DMS153 treated with DMSO at 0.1 percent for 48 hours (cell line): Measurements from ENCODE around the gene TAP2.
"Not testable (repeated sequence)": the region's sequence is repeated elsewhere in the genome, so short reads cannot be mapped to it uniquely, and the experiment has no call there.

Experiments used
- DNase-seq: peaks from one replicate; lab custom pipeline; 2025; ENCODE audit not compliant: unreplicated experiment; lab: John Stamatoyannopoulos, UW

Gene TAP2

GRCh38 chr6:32838114-32838958, at the start of gene TAP2:
TSS of gene TAP2 (minus strand) at chr6:32838739. CDS start at chr6:32838233, 506 bp downstream.
- DNase-seq: peak; percentile 77

GRCh38 chr6:32887616-32888015, 49.1 kb upstream of the TAP2 start:
- no peak for DNase-seq

GRCh38 chr6:32886681-32887383, 48.3 kb upstream of the TAP2 start:
- DNase-seq: no peak

GRCh38 chr6:32885698-32886286, 47.3 kb upstream of the TAP2 start:
- DNase-seq: peak; percentile 51

- DNase-seq: no peak
These were observed 45.2 kb upstream of the TAP2 start for GRCh38 chr6:32883789-32884188.

- no peak for DNase-seq
These were observed 44.3 kb upstream of the TAP2 start for GRCh38 chr6:32882879-32883250.

GRCh38 chr6:32880962-32881361, 42.4 kb upstream of the TAP2 start:
- not testable (repeated sequence) for DNase-seq

- DNase-seq: no peak
These were observed 41.2 kb upstream of the TAP2 start for GRCh38 chr6:32879691-32880090.

GRCh38 chr6:32876603-32877002, 38.1 kb upstream of the TAP2 start:
- no peak for DNase-seq

GRCh38 chr6:32873947-32874346, 35.4 kb upstream of the TAP2 start:
- DNase-seq: not testable (repeated sequence)

- peak; percentile 16 for DNase-seq
These were observed 29.8 kb upstream of the TAP2 start for GRCh38 chr6:32868257-32868788.

GRCh38 chr6:32867554-32868256, 29.2 kb upstream of the TAP2 start:
- DNase-seq: no peak

GRCh38 chr6:32867022-32867477, 28.5 kb upstream of the TAP2 start:
- DNase-seq: no peak

- DNase-seq: no peak
These were observed 27.3 kb upstream of the TAP2 start for GRCh38 chr6:32865724-32866443.

GRCh38 chr6:32862725-32863124, 24.2 kb upstream of the TAP2 start:
- no peak for DNase-seq

GRCh38 chr6:32860674-32861073, 22.1 kb upstream of the TAP2 start:
- no peak for DNase-seq

- DNase-seq: no peak
These were observed 19.7 kb upstream of the TAP2 start for GRCh38 chr6:32858194-32858593.

- DNase-seq: no peak
These were observed 18.8 kb upstream of the TAP2 start for GRCh38 chr6:32857156-32857891.

- no peak for DNase-seq
These were observed 17.1 kb upstream of the TAP2 start for GRCh38 chr6:32855467-32856174.
